Osteocyte (in vitro differentiated cells): ENCODE results near the gene CD52. TPM values are rescaled to one million over a fixed set of nuclear protein-coding genes. Genes with fewer than 3 reads are reported as not detected.

Experiments
- DNase-seq: peaks from one replicate; pipeline ENCODE4 v3.0.0; 2021; ENCODE audit warnings: mixed read lengths; ENCODE audit not compliant: unreplicated experiment; ENCODE audit errors: extremely low spot score
- H3K27ac Mint-ChIP-seq: one replicate; pipeline ENCODE4 v1.8.0; 2021; ENCODE audit warnings: mild to moderate bottlenecking, mixed read lengths; ENCODE audit not compliant: unreplicated experiment
- H3K27me3 Mint-ChIP-seq: one replicate; pipeline ENCODE4 v1.8.0; 2021; ENCODE audit warnings: mixed read lengths; ENCODE audit not compliant: unreplicated experiment
- H3K36me3 Mint-ChIP-seq: one replicate; pipeline ENCODE4 v1.8.0; 2021; ENCODE audit warnings: mixed read lengths; ENCODE audit not compliant: unreplicated experiment
- H3K4me1 Mint-ChIP-seq: one replicate; pipeline ENCODE4 v1.8.0; 2021; ENCODE audit warnings: mixed read lengths; ENCODE audit not compliant: unreplicated experiment
- H3K4me3 Mint-ChIP-seq: one replicate; pipeline ENCODE4 v1.8.0; 2021; ENCODE audit warnings: mild to moderate bottlenecking, moderate library complexity, mixed read lengths; ENCODE audit not compliant: unreplicated experiment
- H3K9me3 Mint-ChIP-seq: one replicate; pipeline ENCODE4 v1.8.0; 2021; ENCODE audit warnings: mixed read lengths; ENCODE audit not compliant: unreplicated experiment
- total RNA-seq: library from RNA; stranded (reverse); gene quantifications from 2 replicates; pipeline ENCODE4 v1.2.1, GENCODE V29; 2021
- TF ChIP-seq, protein P1 (sequence below): fragments of 200-600 bp; sonication (generic); IDR thresholded peaks from 2 replicates; pipeline ENCODE4 v1.5.0; 2021; ENCODE audit warnings: antibody characterized with exemption, mild to moderate bottlenecking, moderate library complexity

CD52 gene
- total RNA-seq, 1 donor from 2014 or later: not detected

DNA sequence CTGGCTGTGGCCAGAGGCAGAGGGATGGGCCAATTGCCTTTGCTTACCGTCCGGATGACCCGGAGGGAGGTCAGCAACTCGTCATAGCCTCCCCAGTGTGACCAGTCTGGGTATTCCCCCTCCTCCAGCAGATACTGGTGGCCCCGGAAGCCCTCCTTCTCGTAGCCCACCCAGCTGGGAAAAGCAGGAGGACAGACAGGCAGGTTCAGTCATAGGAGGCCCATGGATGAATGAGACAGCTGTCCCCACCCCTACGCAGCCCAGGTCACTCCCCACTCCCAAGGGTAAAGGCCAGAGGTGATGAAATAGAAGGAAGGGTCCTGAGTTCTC lies 19.4 kb downstream of the CD52 start:
- TF ChIP-seq, protein P1, sequence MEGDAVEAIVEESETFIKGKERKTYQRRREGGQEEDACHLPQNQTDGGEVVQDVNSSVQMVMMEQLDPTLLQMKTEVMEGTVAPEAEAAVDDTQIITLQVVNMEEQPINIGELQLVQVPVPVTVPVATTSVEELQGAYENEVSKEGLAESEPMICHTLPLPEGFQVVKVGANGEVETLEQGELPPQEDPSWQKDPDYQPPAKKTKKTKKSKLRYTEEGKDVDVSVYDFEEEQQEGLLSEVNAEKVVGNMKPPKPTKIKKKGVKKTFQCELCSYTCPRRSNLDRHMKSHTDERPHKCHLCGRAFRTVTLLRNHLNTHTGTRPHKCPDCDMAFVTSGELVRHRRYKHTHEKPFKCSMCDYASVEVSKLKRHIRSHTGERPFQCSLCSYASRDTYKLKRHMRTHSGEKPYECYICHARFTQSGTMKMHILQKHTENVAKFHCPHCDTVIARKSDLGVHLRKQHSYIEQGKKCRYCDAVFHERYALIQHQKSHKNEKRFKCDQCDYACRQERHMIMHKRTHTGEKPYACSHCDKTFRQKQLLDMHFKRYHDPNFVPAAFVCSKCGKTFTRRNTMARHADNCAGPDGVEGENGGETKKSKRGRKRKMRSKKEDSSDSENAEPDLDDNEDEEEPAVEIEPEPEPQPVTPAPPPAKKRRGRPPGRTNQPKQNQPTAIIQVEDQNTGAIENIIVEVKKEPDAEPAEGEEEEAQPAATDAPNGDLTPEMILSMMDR: no peak
- Mint-ChIP-seq H3K27ac (no peak overlapping the region), H3K4me3 (no peak overlapping the region), H3K9me3 (no peaks in the 10 kb centered on the region), H3K36me3 (no peaks in the 10 kb centered on the region), H3K4me1 (peaks cover 9% of the 10 kb centered on the region), H3K27me3 (peaks cover 31% of the 10 kb centered on the region)
- DNase-seq: no peak

DNA sequence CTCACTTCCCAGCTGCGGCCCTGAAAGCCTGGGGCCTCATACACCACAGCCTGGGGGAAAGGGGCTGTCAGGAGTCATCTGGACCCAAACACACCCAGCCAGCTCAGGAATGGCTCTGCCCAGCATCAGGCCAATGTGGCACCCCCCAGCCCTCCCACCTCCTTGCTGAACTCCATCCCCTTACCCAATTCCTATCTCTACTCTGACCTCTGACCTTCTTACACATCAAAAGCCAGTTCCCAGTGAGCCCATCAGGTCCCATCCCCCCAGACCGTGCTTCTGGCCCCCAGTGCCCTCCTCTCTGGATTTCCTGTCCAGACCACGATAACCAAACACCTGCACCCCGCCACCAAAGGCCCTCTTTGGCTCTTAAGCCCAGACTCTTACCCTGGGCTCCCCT lies 19.9 kb downstream of the CD52 start:
- Mint-ChIP-seq H3K4me3 (no peak overlapping the region), H3K4me1 (peaks cover 9% of the 10 kb centered on the region)
- no peak for DNase-seq

DNA sequence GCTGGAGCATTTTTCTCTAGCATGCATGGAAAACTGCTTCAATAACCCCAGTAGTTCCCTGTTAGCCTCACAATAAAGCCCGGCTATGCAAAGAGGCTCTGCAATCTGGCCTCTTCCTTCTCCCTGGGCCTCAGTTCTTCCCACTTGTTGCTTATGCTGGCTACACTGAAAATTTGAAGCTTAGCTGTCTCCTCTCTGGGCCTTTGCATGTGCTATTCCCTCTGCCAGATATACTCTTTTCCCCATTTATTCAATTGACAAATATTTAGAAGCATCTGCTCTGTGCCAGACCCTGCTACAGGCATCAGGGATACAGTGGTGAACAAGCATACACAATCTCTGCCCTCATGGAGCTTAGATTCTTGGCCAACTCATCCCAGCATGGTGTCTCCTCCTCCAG lies 20.9 kb downstream of the CD52 start:
- Mint-ChIP-seq H3K27ac (no peak overlapping the region), H3K9me3 (no peaks in the 10 kb centered on the region), H3K36me3 (no peaks in the 10 kb centered on the region), H3K27me3 (peaks cover 37% of the 10 kb centered on the region), H3K4me1 (peaks cover 9% of the 10 kb centered on the region), H3K4me3 (no peak overlapping the region)
- no peak for DNase-seq
- TF ChIP-seq, protein P1: no peak

More for the DNA sequence above, 19.9 kb downstream of the CD52 start:
- H3K27ac Mint-ChIP-seq: no peak overlapping the region
- H3K36me3 Mint-ChIP-seq: no peaks in the 10 kb centered on the region
- H3K27me3 Mint-ChIP-seq: peaks cover 36% of the 10 kb centered on the region
- no peaks in the 10 kb centered on the region for H3K9me3 Mint-ChIP-seq
- TF ChIP-seq, protein P1: no peak

DNA sequence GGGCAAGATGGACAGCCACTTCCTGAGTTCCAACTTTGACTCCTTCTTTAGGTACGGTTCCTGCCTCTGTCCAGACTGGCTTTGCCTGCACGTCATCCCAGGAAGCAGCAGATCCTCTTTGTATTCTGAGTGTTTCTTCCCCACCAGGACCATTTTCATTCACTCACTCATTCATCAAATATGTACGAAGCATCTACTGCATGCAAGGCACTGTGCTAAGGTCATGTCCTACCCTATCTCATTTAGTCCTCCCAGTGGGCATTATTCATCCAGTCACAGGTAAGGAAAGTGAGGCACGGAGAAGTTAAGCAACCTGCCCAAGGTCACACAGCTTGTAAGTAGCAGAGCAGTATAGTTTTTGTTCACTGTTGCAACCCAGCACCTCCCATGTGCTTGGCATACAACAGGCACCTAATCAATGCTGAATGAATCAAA lies 22.3 kb downstream of the CD52 start:
- DNase-seq: no peak
- Mint-ChIP-seq H3K27me3 (peaks cover 29% of the 10 kb centered on the region), H3K9me3 (no peaks in the 10 kb centered on the region), H3K4me3 (no peak overlapping the region), H3K4me1 (peaks cover 9% of the 10 kb centered on the region), H3K27ac (no peak overlapping the region), H3K36me3 (no peaks in the 10 kb centered on the region)
- TF ChIP-seq, protein P1: no peak

DNA sequence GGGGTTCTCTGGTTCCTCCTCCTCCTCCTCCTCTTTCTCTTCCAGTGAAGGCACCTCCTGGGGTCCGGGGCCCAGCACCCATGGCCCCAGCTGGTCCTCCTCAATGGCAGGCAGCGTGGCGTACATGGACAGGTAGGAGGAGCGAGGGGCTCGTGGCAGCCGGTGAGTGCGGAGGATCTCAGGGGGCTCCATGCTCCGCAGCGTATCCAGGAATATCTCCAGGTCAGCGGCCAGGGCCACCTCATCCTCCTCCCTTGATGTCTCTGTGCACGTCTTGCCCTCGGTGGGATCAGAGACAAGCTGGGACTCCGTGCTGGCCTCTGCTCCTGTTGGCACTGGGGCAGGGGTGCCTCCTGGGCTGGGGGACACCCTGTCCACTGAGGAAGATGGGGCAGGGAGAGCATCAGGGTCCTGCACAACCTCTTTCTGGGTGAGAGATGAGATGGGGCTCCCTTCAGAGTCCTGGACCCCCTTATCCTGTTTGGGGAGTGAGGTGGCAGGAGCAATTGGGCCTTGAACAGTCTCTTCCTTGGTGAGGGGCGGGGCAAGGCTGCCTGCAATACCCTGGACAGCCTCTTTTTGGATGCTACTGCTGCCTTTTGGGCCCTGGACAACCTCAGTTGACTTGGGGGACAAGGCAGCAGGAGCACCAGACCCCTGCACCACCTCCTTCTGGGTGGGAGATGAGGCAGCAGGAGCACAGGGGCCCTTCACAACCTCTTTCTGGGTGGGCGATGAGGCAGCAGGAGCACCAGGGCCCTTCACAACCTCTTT lies 26.6 kb downstream of the CD52 start:
- Mint-ChIP-seq H3K27ac (no peak overlapping the region), H3K36me3 (no peaks in the 10 kb centered on the region), H3K27me3 (peaks cover 13% of the 10 kb centered on the region), H3K4me3 (no peak overlapping the region), H3K9me3 (no peaks in the 10 kb centered on the region), H3K4me1 (no peaks in the 10 kb centered on the region)
- DNase-seq: no peak
- TF ChIP-seq, protein P1: no peak
